SKM-1 (cell line): ENCODE data around the gene CERS6.

ENCODE experiments used
- DNase-seq: peaks from one replicate; lab custom pipeline; 2025; ENCODE audit not compliant: unreplicated experiment; lab: John Stamatoyannopoulos, UW

Gene CERS6

GRCh38 chr2:168722592-168722991 is 266.5 kb downstream of the CERS6 start:
- DNase-seq, result no peak

DNA sequence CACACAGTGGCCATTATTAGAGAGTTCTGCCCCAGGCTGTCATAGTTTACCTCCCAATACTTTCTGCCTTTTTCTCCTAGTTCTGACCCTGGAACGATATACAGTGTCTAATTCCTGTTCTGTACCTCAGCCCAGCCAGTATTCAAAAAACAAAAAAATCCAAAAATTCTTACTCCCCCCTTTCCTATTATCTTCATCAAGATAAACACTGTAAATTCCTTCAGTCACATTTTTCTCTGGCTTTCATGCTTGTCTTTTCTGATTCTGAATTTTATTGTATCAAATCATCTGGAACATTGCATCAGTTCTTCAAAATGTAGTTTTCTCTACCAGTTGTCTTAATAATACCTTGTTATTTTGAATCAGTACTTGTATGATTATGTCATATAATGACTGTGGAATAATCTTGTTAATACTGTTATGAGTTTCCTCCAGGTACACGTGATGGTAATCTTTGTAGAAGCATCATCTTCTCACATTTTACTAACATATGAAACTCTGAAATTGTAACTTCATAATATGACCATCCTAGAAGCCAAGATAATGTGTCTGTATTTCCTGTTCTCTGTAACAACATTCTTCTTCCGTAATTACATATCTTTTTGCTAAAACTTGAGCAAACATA is 267.3 kb downstream of the CERS6 start:
- DNase-seq, result no peak

DNA sequence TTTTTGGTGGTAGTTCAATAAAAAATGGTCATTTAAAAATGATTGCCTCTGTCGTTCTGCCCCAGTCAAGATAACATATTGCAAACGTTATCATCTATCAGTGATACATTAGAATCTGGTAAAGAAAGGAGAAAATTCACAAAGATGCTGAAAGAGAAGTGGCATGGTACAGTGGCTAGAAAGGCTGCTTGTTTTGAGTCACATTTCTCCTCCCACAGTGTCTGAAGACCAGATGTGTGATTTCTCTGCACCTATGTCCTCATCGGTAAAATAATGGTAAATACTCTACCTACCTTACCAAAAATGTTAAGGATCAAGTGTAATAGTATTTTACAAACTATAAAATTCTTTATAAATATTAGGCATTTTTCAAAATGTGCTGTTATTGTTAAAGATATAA is 270.3 kb downstream of the CERS6 start:
- no peak for DNase-seq

GRCh38 chr2:168727904-168728470 is 271.9 kb downstream of the CERS6 start:
- no peak for DNase-seq

DNA sequence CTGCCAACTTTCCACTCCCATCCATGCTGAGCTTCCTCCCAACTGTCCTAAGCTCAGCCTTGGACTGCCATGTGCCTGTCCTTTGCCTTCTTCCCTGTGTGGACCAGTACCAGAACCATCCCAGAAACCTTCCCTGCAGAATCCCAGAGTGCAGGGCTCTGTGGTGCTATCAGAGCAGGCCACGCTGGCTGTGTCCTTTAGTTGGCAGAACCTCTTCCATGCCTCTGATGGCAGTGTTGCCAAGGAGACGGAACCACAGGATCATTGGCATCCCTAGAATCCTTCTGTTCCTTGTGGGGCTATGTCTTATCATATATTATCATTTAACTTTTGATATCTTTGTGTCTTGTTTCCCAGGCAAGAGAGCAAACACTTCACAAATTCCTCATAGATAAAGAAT is 273.4 kb downstream of the CERS6 start:
- DNase-seq, result no peak

- no peak for DNase-seq
Observed at GRCh38 chr2:168730344-168730743, 274.3 kb downstream of the CERS6 start.

- no peak for DNase-seq
Observed at GRCh38 chr2:168731002-168731401, 274.9 kb downstream of the CERS6 start.

DNA sequence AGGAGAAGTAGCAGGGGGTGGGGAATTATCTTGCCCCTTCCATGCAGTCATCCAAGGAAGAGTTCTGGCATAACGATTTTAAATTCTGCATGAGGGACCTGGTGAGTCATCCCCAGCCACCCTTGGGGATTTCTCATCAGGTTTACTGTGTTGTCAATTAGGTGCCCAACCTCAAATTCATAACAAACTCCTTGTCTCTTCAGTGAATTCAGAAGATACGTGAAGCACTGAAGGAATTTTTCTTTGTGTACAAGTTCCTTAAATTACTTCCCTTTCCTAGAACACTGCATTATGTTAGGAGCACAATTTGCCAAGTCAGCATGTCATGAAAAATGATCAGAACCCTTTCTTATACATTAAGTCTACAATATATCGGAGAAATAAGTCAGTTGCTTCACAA is 275.5 kb downstream of the CERS6 start:
- no peak for DNase-seq

DNA sequence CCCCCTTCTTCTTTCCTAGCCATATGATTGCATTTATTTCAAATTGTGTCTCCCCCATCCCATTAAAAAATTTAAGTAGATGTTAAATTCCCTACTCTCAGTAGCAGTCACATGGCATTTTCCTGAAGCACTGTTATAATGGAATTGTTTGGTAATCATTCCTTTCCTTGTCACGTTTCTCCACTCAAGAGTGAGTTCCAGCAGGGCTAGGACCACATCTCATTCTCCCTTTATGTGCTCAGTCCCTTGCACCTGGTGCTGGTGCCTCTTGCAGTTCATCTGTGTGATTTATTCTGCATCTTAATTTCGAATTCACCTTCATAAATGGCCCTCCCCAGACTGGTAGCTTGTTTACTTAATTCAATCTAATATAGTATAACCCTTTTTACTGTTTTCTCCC is 276.0 kb downstream of the CERS6 start:
- no peak for DNase-seq

DNA sequence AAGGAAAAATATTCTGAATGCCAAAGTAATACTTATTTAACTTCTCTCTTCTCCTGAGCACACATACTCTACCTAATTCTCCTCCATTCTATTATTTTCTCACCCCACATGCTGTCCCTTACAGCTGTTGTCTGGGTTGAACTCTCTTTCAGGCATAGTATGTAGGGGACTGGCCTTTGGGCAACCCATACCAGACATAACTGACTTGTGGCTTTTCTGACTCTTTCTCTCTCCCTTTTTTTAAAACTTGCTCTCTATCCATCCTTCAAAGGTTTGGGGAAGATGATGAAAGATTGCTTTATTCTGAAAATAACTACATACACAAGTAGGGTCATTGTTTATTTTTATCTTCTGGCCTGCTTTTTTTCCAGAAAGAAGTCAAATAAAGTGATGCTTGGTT is 276.4 kb downstream of the CERS6 start:
- DNase-seq, result no peak

DNA sequence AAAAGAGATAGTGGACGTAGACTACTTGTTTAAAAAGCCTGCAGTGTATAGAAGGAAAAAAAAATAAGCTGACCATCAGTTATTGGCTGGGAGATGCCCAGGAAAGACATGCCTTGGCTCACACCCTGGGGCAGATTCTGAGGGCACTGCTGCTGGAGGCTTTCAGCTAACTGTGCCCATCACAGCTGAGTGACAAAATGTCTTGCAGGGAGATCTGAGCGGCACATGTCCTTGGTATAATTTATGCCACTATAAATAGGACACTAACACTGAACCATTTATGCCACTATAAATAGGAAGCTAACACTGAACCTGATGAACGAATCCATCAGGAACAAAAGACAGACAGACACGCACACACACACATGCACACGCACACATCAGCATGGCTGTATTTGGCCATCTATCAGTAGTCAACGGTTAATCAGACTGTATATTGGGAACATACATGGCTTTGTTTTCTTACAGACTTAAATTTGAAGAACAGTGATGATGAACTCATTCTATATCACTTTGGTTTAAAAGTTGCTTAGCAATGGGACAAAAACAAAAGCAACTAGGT is 278.2 kb downstream of the CERS6 start:
- DNase-seq, result no peak

GRCh38 chr2:168736649-168737445 is 280.8 kb downstream of the CERS6 start:
- DNase-seq, result no peak

DNA sequence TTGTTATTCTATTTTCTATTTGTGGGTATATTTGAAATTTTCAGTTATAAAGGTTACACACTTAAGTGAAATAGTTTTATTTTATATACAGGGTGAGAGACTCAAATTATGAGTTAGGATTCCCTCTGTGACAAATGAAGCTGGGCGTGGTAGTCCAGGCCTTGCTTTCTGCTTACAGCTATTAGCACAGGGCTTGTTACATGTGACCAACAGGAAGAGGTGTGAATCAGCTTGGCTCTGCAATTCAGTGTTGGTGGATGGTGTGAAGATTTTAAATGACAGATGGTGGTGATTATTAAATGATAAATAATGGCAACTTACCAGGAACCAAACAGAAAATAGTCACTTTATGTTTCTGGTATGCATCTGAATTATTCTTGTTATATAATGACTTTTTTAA is 282.0 kb downstream of the CERS6 start:
- DNase-seq, result no peak

DNA sequence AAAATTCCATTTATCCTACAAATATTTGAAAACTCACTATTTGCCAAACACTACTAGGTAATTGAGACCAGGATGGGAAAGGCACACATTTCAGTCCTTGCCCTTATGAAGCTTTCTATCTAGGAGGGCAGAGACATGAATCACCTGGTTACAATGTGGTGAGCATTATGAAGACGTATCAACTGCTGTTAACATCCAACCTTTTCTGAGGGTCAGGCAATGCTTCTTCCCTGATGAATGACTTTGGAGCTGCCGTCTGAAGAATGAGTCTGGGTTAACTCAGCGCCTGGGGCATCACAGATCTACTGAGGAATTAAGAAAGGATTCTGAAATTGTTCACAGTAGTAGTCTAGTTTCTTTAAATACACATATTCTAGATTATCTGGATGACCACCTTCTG is 284.3 kb downstream of the CERS6 start:
- no peak for DNase-seq

GRCh38 chr2:168740788-168741187 is 284.7 kb downstream of the CERS6 start:
- no peak for DNase-seq

DNA sequence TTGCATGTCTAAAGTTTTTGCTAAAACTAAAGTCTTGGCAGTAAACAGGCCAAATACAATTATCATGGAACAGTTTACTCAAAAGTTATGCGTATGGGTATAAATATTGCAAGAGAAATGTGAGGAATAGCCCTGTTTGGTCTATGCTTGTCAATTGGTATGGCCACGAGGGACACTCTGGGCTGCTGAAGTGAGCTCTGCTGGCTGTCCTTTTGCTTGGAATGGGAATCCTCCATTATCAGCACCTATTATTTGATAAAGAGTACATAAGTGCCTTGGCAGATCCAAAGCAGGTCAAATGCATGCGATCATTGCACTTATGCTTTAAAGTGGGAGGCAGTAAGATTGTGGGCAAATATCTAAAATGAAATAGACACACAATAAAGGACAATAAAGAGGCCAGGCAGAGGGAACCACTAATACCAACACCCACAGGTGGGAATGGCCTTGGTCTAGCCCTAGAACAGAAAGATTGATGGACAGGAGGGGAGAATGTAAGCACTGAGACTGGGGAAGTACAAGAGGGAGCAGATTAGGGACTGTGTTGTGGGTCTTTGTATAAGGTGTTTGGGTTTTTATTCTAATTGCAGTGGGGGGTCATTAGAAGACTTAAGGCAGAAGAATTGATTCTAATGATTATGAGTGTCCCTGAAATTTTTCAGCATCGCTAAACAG is 286.3 kb downstream of the CERS6 start:
- DNase-seq, result no peak

DNA sequence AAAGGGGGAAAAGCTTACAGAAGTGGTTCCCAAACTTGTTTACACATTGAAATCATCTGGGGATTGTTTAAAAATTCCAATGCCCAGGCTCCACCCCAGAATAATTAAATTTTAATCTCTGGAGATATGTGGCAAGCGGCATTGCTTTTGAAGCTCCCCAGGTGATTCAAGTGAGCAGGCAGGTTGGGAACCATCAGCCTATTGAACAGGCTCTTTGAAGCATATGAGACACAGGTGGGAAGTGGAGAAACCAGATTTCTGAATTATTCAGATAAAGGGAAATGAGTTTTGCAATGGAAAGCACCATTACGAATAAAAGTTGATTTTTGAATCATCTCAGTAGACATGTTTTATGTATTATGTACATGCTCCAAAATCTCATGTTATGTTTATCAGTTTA is 288.8 kb downstream of the CERS6 start:
- no peak for DNase-seq

DNA sequence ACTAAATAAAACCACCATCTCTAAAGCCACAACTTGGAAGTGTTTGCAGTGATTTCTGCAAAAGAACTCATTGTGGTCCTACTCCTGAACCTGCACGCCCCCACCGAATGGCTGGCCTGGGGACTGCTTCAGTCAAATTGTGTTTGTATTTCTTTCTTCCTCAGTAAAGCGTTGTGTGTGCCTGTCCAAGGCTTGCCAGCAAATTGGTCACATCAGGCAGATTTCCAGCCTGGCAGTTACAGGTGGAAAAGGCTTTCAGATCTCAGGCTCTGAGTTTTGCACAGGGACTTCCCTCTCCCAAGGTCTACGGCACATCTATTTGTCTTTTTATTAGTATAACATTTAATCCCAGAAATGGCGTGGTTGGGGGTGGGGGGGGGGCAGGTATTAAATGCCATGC is 292.4 kb downstream of the CERS6 start:
- no peak for DNase-seq

GRCh38 chr2:168749297-168749696 is 293.2 kb downstream of the CERS6 start:
- DNase-seq, result no peak

DNA sequence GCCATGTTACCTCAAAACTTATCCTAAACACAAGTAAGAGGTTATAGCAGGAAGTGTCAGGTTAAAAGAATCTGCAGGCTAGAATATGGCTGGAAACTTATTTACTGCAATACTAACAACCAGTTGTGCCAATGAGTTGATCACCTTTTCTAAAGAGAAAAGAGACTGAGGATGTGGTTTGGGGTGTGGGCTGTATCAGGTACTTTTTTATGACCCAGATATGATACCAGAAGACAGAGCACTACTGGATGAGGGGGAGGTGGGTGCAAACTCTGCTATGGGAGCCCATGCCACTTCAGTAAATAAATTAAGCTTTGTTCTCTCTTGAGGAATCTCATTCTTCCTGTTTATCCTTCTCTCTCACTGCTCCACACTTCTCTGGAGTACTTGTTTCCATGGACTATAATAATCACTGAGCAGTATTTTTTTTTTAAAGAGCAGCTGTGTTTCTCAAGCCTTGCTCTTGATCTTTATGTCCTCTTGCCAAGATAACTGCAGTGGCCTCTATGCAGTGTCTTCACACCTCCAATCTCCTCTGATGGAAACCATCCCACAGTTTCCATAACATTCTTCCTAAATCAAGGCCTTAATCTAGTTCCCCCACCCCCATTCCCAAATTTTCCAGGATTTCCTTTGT is 295.1 kb downstream of the CERS6 start:
- DNase-seq, result no peak

- no peak for DNase-seq
Observed at GRCh38 chr2:168752361-168752760, 296.3 kb downstream of the CERS6 start.
